ENCODE data around the gene PRAMEF7.
"Not testable (repeated sequence)": the region's sequence is repeated elsewhere in the genome, so short reads cannot be mapped to it uniquely, and the experiment has no call there.

Gene PRAMEF7

GRCh38 chr1:12916310-12916709 lies at the start of gene PRAMEF7:
Gene PRAMEF7 (plus strand): TSS chr1:12916610. CDS start chr1:12917693, 1,083 bp downstream.
- DNase-seq: not testable (repeated sequence)

- DNase-seq: not testable (repeated sequence)
Observed at GRCh38 chr1:12878453-12878852, 38.0 kb upstream of the PRAMEF7 start.

GRCh38 chr1:12886101-12886500 lies 30.3 kb upstream of the PRAMEF7 start, which contains the start of gene PRAMEF4:
Gene PRAMEF4 (minus strand): TSS chr1:12886201. CDS start chr1:12883394, 2,807 bp downstream.
- DNase-seq: not testable (repeated sequence)

GRCh38 chr1:12898170-12898569 lies 18.2 kb upstream of the PRAMEF7 start, which contains the start of gene PRAMEF10:
Gene PRAMEF10 (minus strand): TSS chr1:12898270. CDS start chr1:12895847, 2,423 bp downstream.
- not testable (repeated sequence) for DNase-seq

GRCh38 chr1:12899186-12899585 lies 17.2 kb upstream of the PRAMEF7 start:
- not testable (repeated sequence) for DNase-seq

- DNase-seq: not testable (repeated sequence)
Observed at GRCh38 chr1:12903793-12904572, 12.4 kb upstream of the PRAMEF7 start.

- not testable (repeated sequence) for DNase-seq
Observed at GRCh38 chr1:12921749-12922148, 5.3 kb downstream of the PRAMEF7 start.

GRCh38 chr1:12924368-12924767 lies 8.0 kb downstream of the PRAMEF7 start:
- not testable (repeated sequence) for DNase-seq

- not testable (repeated sequence) for DNase-seq
Observed at GRCh38 chr1:12947480-12947879, 31.1 kb downstream of the PRAMEF7 start, which contains the start of gene PRAMEF6. Gene PRAMEF6 (minus strand): TSS chr1:12947580. CDS start chr1:12942518, 5,062 bp downstream.

All from NCI-H146 (cell line).